HUES64 (cell line): ENCODE data around the gene EDDM3A. TPM values are rescaled to one million over a fixed set of nuclear protein-coding genes. Genes with fewer than 3 reads are reported as not detected.
"Not testable (repeated sequence)": the region's sequence is repeated elsewhere in the genome, so short reads cannot be mapped to it uniquely, and the experiment has no call there.

ENCODE experiments used
- H3K27ac ChIP-seq: 2 replicates; pipeline ENCODE4 v1.7.0; 2013; ENCODE audit warnings: low read depth, low read length, inconsistent platforms
- H3K27me3 ChIP-seq: 2 replicates; pipeline ENCODE4 v1.6.1; 2013; ENCODE audit warnings: mild to moderate bottlenecking, low read length; ENCODE audit not compliant: insufficient read depth
- H3K36me3 ChIP-seq: 2 replicates; pipeline ENCODE4 v1.6.1; 2013; ENCODE audit warnings: mild to moderate bottlenecking, low read length; ENCODE audit not compliant: insufficient read depth
- H3K4me1 ChIP-seq: 2 replicates; pipeline ENCODE4 v1.6.1; 2013; ENCODE audit warnings: mild to moderate bottlenecking, low read length, moderate library complexity; ENCODE audit not compliant: insufficient read depth
- H3K4me3 ChIP-seq: 2 replicates; pipeline ENCODE4 v1.5.1; 2013; ENCODE audit warnings: mild to moderate bottlenecking, low read length, moderate library complexity
- H3K9ac ChIP-seq: 2 replicates; pipeline ENCODE4 v1.6.1; 2013; ENCODE audit warnings: mild to moderate bottlenecking, low read depth, low read length
- H3K9me3 ChIP-seq: 2 replicates; pipeline ENCODE4 v1.6.1; 2013; ENCODE audit warnings: low read depth, low read length; ENCODE audit not compliant: insufficient read depth
- WGBS: fragments of 150-250, 120-280 bp; methylation state at CpG from one replicate; pipeline ENCODE4 v1.1.7; 2013; ENCODE audit warnings: missing lambda C conversion rate; 5-methylcytosine and 5-hydroxymethylcytosine counted together
- polyA plus RNA-seq, 2 experiments: library from polyadenylated mRNA; stranded (reverse); fragments of 50-300 nt; gene quantifications; one replicate each; pipeline ENCODE4 v1.2.3, GENCODE V29; 2013

Gene EDDM3A, protein sequence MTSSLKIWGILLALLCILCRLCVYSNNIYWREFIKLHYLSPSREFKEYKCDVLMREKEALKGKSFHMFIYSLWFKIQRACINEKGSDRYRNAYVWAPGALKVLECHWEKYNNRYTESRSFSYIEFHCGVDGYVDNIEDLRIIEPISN
- polyA plus RNA-seq (2013, experiment 1 of 2) = not detected
- not detected for polyA plus RNA-seq (2013, experiment 2 of 2)

DNA sequence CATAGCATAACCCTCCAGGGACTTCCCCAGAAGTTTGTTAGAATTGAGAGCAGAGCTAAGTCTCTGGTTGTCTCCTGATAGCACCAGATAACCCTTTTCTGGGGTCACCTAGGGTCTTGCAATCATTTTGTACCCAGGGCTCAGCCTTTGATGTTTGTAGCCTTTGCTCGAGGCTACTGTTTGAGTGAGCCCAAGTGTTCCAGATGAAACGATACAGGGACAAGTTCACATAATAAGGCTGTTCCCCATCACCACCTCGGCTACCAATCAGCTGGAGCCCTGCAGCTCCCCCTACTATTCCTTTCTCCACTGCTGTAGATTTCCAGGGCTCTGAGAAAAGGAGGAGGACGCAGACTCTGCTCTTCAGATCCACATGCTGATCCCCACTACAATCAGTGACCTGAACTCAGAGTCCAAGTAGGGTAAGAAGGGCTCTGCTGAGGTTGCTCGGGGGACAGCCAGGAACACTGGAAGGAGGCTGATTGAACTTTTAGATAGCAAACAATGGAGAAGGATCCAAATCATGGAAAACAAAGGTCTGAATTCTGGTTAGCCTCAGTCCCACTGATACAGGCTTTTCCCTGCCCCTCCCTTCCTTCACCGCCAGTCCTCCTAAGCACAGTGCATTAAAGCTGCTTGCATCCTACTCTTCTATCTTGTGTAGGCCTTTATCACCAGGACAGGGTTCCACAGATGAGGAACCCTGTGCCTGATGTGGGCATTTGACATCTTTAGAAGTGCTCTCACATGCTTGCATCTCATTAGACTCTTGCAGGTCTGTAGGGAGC lies at the start of gene EDDM3A:
Gene EDDM3A (plus strand): TSS at position 317 of the 788 bp plus-strand sequence. CDS start 1,694 bp downstream, outside the sequence.
- no peaks in the 10 kb centered on the region for H3K9me3 ChIP-seq
- H3K36me3 ChIP-seq = no peaks in the 10 kb centered on the region
- no peak within 1 kb of the TSS for H3K4me3 ChIP-seq
- H3K27ac ChIP-seq = no peak within 1 kb of the TSS
- no peaks in the 10 kb centered on the region for H3K27me3 ChIP-seq
- 88% methylated on average over 5 of the region's 6 CpGs for WGBS
- H3K9ac ChIP-seq = no peak within 1 kb of the TSS
- H3K4me1 ChIP-seq = no peaks in the 10 kb centered on the region

DNA sequence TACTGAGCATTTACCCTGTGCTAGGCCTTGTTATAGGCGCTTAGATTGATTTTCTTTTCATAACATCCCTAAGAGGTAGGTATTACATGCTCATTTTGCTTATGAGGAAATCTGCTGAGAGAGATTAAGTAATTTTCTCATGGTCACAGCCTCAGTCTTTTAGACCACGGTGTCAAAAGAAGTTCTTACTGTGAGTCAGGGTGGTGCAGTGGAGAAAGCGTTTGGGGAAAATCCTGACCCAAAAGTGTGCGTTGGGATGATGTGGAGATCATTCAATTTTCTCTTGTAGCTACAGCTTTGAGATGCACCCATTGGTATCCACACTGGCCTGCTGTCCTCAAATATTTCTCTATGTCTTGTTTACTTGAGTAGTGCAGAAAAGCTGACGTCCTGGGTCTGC lies 48.9 kb upstream of the EDDM3A start:
- 94% methylated on average over 4 of the region's 5 CpGs for WGBS
- Histone ChIP-seq H3K4me1 (no peaks in the 10 kb centered on the region), H3K27me3 (no peaks in the 10 kb centered on the region), H3K9ac (no peak overlapping the region), H3K4me3 (no peak overlapping the region), H3K27ac (no peak overlapping the region), H3K36me3 (no peaks in the 10 kb centered on the region), H3K9me3 (no peaks in the 10 kb centered on the region)

DNA sequence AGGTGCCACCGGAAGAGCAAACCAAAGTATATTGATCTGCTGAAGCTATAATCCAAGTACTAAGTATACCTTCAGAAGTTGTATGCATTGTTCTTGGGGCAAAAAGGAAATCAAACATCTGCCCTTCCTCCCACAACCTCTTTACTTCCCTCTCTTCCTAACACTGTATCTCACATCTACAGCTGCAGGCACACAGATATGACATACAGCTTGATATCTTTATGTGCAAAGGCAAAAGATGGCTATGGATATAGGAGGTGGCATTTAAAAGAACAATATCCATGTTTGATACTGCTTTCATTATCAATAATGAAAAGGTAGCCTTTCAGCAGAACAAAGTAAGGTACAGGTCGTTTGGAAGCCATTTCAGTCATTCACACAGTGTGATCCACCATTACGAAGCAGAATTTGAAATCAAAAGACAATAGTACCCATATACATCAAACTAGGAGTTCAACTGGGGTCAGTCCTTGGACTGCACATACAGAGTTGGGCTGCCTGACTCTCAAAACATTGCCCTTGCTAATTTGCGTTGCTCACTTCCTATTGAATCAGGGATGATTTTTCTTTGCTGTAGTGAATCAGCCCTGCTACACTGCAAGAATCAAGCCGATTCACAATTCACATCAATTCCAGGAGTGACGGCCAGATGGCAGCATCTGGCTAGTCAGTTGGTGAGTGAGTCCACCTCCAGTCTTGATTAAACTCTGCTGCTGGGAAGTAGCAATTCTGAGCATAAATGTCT lies 48.2 kb upstream of the EDDM3A start:
- WGBS = 49% methylated on average over 6 of the region's 6 CpGs
- Histone ChIP-seq H3K27me3 (no peaks in the 10 kb centered on the region), H3K27ac (no peak overlapping the region), H3K4me1 (no peaks in the 10 kb centered on the region), H3K36me3 (no peaks in the 10 kb centered on the region), H3K9ac (no peak overlapping the region), H3K4me3 (no peak overlapping the region), H3K9me3 (no peaks in the 10 kb centered on the region)

DNA sequence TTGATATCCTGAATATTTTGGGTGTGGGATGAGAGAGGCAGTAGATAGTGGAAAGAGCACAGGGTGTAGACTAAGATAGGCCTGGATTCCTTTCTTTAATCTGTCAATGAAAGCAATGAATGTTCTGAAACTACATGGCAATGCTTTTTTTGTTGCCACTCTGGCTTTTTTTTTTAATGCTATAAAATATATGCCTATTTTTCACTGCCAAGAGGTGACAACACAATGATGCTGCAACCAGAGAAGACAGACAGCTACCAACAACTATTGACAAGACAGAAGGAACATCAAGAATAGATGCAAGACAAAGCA lies 47.7 kb upstream of the EDDM3A start:
- Histone ChIP-seq H3K27me3 (no peaks in the 10 kb centered on the region), H3K9me3 (no peaks in the 10 kb centered on the region), H3K27ac (no peak overlapping the region), H3K4me1 (no peaks in the 10 kb centered on the region), H3K4me3 (no peak overlapping the region), H3K9ac (no peak overlapping the region), H3K36me3 (no peaks in the 10 kb centered on the region)

DNA sequence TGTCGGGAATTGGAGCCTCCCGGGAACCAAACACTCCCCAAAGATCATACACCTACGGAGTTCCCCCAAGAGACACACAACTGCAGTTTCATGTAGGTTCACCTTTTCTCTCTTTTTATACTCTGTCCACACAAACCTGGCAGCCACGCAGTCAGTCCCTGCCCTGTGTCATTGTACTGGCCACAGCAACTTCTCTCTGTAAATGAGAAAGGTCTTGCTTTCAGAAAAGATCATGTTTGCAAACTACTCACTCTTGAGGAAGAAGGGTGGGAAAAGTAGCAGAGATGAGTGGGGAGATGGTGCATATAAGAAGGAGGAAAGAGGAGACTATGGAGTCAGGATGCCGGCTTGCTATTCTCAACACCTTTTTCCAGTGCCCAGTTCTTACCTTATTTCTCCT lies 46.8 kb upstream of the EDDM3A start:
- Histone ChIP-seq H3K9ac (no peak overlapping the region), H3K36me3 (no peaks in the 10 kb centered on the region)
- 93% methylated on average over 5 of the region's 5 CpGs for WGBS

DNA sequence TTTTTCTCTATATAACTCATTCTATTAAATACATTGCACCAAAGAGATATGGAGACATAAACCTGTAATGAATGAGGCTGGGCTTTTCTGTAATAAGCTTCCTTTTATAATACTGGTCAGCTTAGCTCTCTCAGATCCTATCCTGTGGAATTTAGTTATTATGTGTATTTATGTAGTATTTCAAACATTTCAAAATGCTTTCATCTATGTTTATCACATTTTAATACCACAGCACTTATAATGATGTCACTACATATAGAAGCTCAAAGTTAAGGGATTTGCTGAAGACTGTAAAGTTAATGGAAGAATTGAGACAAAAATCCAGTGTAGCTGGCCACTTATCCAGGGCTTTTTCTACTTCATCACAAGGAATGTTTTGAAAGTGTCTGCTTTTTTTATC lies 45.8 kb upstream of the EDDM3A start:
- Histone ChIP-seq H3K9me3 (peaks cover 7% of the 10 kb centered on the region), H3K27ac (no peak overlapping the region), H3K4me3 (no peak overlapping the region), H3K27me3 (no peaks in the 10 kb centered on the region), H3K36me3 (no peaks in the 10 kb centered on the region), H3K9ac (no peak overlapping the region), H3K4me1 (no peaks in the 10 kb centered on the region)

More for the DNA sequence above, 46.8 kb upstream of the EDDM3A start:
- Histone ChIP-seq H3K27ac (no peak overlapping the region), H3K27me3 (no peaks in the 10 kb centered on the region), H3K9me3 (no peaks in the 10 kb centered on the region), H3K4me1 (no peaks in the 10 kb centered on the region), H3K4me3 (no peak overlapping the region)

DNA sequence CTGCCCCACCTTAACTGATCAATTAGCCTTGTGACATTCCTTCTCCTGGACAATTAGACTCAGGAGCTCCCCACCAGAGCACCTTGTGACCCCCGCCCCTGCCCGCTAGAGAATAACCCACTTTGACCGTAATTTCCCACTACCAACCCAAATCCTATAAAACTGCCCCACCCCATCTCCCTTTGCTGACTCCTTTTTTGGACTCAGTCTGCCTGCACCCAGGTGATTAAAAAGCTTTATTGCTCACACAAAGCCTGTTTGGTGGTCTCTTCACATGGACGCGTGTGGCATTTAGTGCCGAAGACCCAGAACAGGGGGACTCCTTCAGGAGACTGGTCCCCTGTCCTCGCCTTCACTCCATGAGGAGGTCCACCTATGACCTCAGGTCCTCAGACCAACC lies 44.7 kb upstream of the EDDM3A start:
- 96% methylated on average over 7 of the region's 7 CpGs for WGBS
- not testable (repeated sequence) for H3K36me3 ChIP-seq

DNA sequence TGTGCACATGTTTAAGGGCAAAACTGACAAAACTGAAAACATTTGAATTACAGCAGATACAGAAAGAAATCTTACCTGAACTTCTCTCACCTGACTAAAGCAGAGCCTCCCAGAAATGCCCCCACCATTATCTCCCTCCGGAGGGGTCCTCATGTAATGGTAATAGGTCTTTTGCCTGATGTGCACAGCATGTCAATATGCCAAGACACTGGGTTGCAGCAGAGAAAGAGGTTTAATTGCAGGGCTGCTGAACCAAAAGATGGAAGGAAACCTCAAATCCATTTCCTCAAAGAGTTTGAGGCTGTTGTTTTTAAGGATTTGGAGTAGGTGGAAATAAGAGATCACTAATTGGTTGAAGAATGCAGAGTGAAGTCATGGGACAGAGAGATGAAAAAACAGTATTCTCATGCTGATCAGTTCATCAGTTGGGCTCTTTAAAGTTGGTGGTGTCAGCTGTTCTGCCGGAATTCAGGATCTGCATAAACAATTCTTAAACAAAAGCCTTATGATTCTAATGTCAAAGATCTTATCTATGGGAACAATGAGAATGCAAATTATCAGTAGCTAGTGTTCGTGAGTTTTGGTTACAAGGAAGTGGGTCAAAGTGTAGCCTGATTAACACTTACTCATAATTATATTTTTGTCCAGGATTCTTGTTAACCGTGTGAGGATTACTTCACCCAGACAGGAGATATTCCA lies 38.9 kb upstream of the EDDM3A start:
- Histone ChIP-seq H3K36me3 (no peaks in the 10 kb centered on the region), H3K9ac (no peak overlapping the region), H3K4me3 (peak overlapping the region; percentile 6; the same call in 1 of the 2 replicates), H3K4me1 (no peaks in the 10 kb centered on the region), H3K27me3 (no peaks in the 10 kb centered on the region), H3K27ac (peak overlapping the region; percentile 94; the same call in 1 of the 2 replicates), H3K9me3 (peaks cover 38% of the 10 kb centered on the region)
- WGBS = 71% methylated on average over 3 of the region's 4 CpGs

More for the DNA sequence above, 44.7 kb upstream of the EDDM3A start:
- H3K27ac ChIP-seq, H3K27me3 ChIP-seq, H3K4me1 ChIP-seq, H3K4me3 ChIP-seq, H3K9ac ChIP-seq: not testable (repeated sequence)
- H3K9me3 ChIP-seq = peaks cover 17% of the 10 kb centered on the region

DNA sequence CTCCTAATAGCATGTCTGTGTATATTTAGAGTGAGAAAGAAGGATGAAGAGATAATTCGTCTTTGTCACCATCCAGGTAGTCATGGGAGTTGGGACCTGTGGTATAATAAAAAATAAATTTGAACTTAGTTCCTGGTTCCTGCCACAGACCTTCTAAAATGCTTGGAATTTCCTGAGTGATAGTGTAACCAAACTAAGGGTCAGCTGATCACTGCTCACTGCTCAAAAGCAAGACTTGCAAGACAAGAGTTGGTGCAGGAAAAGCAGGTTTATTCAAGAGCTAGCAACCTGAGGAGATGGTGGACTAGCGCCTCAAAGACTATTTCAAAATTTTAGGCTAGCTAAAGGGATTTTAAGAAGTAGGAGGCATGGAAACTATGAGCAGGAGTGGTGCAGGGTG lies 38.1 kb upstream of the EDDM3A start:
- Histone ChIP-seq H3K4me3 (peak overlapping the region; percentile 3; the same call in 1 of the 2 replicates), H3K27ac (peak overlapping the region; percentile 90; the same call in 1 of the 2 replicates), H3K4me1 (no peaks in the 10 kb centered on the region), H3K27me3 (no peaks in the 10 kb centered on the region), H3K9ac (no peak overlapping the region), H3K36me3 (no peaks in the 10 kb centered on the region), H3K9me3 (peaks cover 38% of the 10 kb centered on the region)
- WGBS = 98% methylated on average over 2 of the region's 2 CpGs

DNA sequence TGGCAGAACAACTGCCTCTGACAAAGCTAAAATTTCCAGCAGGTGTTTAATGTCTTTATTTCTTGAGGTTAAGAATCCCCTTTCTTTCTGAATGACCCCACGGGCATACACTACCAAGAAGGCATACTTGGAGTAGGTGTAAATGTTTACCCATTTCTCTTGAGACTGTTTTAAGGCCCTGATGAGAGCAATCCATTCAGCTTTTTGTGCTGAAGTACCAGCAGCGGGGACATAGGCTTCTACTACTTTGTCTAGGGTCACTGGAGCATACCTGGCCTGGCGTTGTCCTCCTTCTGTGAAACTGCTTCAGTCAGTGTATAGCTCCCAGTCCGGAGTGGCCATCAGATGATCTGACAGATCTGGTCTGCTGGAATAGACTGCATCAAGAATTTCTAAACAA lies 34.4 kb upstream of the EDDM3A start:
- H3K4me3 ChIP-seq = no peak overlapping the region
- no peaks in the 10 kb centered on the region for H3K27me3 ChIP-seq
- H3K27ac ChIP-seq = no peak overlapping the region
- peaks cover 17% of the 10 kb centered on the region for H3K9me3 ChIP-seq
- no peaks in the 10 kb centered on the region for H3K4me1 ChIP-seq
- H3K36me3 ChIP-seq = no peaks in the 10 kb centered on the region
- WGBS = 65% methylated on average over 3 of the region's 4 CpGs
- H3K9ac ChIP-seq = no peak overlapping the region

DNA sequence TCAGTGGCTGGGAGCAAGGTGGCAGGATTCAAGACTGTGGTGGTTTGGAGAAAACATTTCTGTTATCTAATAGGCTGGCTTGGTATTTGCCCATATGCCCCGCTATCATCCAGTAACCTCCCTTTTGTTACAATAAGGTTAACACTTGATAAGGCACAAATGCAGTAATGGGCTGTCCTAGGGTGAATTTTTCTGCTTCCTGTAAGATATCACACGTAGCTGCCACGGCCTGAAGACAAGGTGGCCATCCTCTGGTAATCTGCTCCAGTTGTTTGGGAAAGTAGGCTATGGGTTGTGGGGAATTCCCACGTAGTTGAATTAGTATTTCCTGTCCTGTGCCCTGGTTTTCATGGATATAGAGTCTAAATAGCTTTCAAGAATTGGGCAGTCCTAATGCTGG lies 34.0 kb upstream of the EDDM3A start:
- no peaks in the 10 kb centered on the region for H3K27me3 ChIP-seq
- no peak overlapping the region for H3K4me3 ChIP-seq
- no peaks in the 10 kb centered on the region for H3K4me1 ChIP-seq
- WGBS = 64% methylated on average over 4 of the region's 4 CpGs
- H3K9ac ChIP-seq = no peak overlapping the region
- no peak overlapping the region for H3K27ac ChIP-seq
- H3K36me3 ChIP-seq = no peaks in the 10 kb centered on the region
- peaks cover 14% of the 10 kb centered on the region for H3K9me3 ChIP-seq
